Measurements from ENCODE around the gene CCR8.

Gene CCR8

DNA sequence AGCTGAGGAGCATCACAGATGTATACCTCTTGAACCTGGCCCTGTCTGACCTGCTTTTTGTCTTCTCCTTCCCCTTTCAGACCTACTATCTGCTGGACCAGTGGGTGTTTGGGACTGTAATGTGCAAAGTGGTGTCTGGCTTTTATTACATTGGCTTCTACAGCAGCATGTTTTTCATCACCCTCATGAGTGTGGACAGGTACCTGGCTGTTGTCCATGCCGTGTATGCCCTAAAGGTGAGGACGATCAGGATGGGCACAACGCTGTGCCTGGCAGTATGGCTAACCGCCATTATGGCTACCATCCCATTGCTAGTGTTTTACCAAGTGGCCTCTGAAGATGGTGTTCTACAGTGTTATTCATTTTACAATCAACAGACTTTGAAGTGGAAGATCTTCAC is 3.0 kb downstream of the CCR8 start:
- H3K27me3 ChIP-seq (replicated peaks in 2 of 5; ENCODE audit: control insufficient read depth in 4 of 5, insufficient read depth in 5 of 5, low read length in 4 of 5): peaks cover 0 to 1% (median 0%) of the 10 kb centered on the region in 5 experiments
- no peak overlapping the region for H3K4me3 ChIP-seq (ENCODE audit: control insufficient read depth in 1 of 7, extremely low read depth in 1 of 7, insufficient read depth in 4 of 7, low read depth in 2 of 7, low read length in 6 of 7)
- H3K9me3 ChIP-seq (ENCODE audit: control extremely low read depth in 1 of 5, control insufficient read depth in 4 of 5, insufficient read depth in 2 of 5, low read depth in 1 of 5, low read length in 4 of 5): no peaks in the 10 kb centered on the region
- H3K36me3 ChIP-seq (ENCODE audit: control insufficient read depth in 4 of 4, insufficient read depth in 4 of 4, low read length in 3 of 4): no peaks in the 10 kb centered on the region
- POLR2A ChIA-PET: no interaction called here
- CTCF ChIA-PET: interaction anchor here (1.5 kb wide), 1 partner anchor 14 kb away, joined by 3 read pairs; no protein-coding TSS in a partner anchor
- 96% methylated on average over 4 of the region's 4 CpGs for WGBS (ENCODE audit: insufficient coverage)
- H3K27ac ChIP-seq (ENCODE audit: insufficient read depth in 1 of 2, low read depth in 1 of 2, low read length in 2 of 2, poor library complexity in 1 of 2, severe bottlenecking in 2 of 2): no peak overlapping the region
- no peak for DNase-seq
- H3K4me1 ChIP-seq (ENCODE audit: control extremely low read depth in 1 of 4, control insufficient read depth in 4 of 4, insufficient read depth in 4 of 4, low read length in 3 of 4): peaks cover 0 to under 1% (median 0%) of the 10 kb centered on the region in 4 experiments

DNA sequence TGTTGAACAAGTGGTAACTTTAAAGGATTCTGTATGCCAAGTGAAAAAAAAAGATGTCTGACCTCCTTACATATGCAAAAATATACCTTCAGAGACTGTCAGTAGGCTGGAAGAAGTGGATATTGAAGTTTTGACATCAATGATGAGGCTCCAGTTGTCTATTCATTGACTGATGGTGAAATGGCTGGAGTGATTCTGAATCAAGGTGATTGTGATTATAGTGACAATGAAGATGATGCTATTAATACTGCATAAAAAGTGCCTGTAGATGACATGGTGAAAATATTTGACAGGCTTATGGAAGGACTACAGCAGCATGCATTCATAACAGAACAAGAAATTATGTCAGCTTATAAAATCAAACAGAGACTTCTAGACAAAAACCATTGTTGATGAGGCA is 4.1 kb downstream of the CCR8 start:
- H3K4me3 ChIP-seq (ENCODE audit: control insufficient read depth in 1 of 7, extremely low read depth in 1 of 7, insufficient read depth in 4 of 7, low read depth in 2 of 7, low read length in 6 of 7): no peak overlapping the region
- no peaks in the 10 kb centered on the region for H3K9me3 ChIP-seq (ENCODE audit: control extremely low read depth in 1 of 5, control insufficient read depth in 4 of 5, insufficient read depth in 2 of 5, low read depth in 1 of 5, low read length in 4 of 5)
- no peaks in the 10 kb centered on the region for H3K4me1 ChIP-seq (ENCODE audit: control extremely low read depth in 1 of 4, control insufficient read depth in 4 of 4, insufficient read depth in 4 of 4, low read length in 3 of 4)
- H3K36me3 ChIP-seq (ENCODE audit: control insufficient read depth in 4 of 4, insufficient read depth in 4 of 4, low read length in 3 of 4): no peaks in the 10 kb centered on the region
- no peak overlapping the region for H3K27ac ChIP-seq (ENCODE audit: insufficient read depth in 1 of 2, low read depth in 1 of 2, low read length in 2 of 2, poor library complexity in 1 of 2, severe bottlenecking in 2 of 2)
- CTCF ChIA-PET: interaction anchor here (1.2 kb wide), 1 partner anchor 14 kb away, joined by 4 read pairs; no protein-coding TSS in a partner anchor
- H3K27me3 ChIP-seq (replicated peaks in 2 of 5; ENCODE audit: control insufficient read depth in 4 of 5, insufficient read depth in 5 of 5, low read length in 4 of 5): peaks cover 0 to 1% (median 0%) of the 10 kb centered on the region in 5 experiments
- no peak for DNase-seq
- POLR2A ChIA-PET: no interaction called here

DNA sequence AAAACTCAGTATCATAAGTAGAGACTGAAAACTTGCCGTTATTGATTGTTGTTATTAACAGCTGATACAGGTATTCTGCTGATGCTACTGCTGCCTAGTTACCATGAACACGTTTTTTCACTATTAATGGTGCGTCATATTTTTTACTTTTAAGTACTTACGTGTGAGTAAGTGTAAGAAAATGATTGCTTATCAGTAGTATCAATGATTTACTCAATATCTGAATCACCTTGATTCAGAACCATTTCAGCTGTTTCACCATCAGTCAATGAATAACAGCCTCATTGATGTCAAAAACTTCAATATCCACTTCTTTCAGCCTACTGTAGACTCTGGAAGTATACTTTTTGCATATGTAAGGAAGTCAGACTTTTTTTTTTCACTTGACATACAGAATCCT is 4.7 kb downstream of the CCR8 start:
- no peaks in the 10 kb centered on the region for H3K9me3 ChIP-seq (ENCODE audit: control extremely low read depth in 1 of 5, control insufficient read depth in 4 of 5, insufficient read depth in 2 of 5, low read depth in 1 of 5, low read length in 4 of 5)
- 90% methylated on average over 2 of the region's 4 CpGs for WGBS (ENCODE audit: insufficient coverage)
- no peaks in the 10 kb centered on the region for H3K4me1 ChIP-seq (ENCODE audit: control extremely low read depth in 1 of 4, control insufficient read depth in 4 of 4, insufficient read depth in 4 of 4, low read length in 3 of 4)
- DNase-seq: no peak
- CTCF ChIA-PET: interaction anchor here (1.2 kb wide), 1 partner anchor 13 kb away, joined by 4 read pairs; no protein-coding TSS in a partner anchor
- H3K36me3 ChIP-seq (ENCODE audit: control insufficient read depth in 4 of 4, insufficient read depth in 4 of 4, low read length in 3 of 4): no peaks in the 10 kb centered on the region
- H3K27me3 ChIP-seq (replicated peaks in 2 of 5; ENCODE audit: control insufficient read depth in 4 of 5, insufficient read depth in 5 of 5, low read length in 4 of 5): peaks cover 0 to 1% (median 0%) of the 10 kb centered on the region in 5 experiments
- no peak overlapping the region for H3K27ac ChIP-seq (ENCODE audit: insufficient read depth in 1 of 2, low read depth in 1 of 2, low read length in 2 of 2, poor library complexity in 1 of 2, severe bottlenecking in 2 of 2)
- POLR2A ChIA-PET: no interaction called here
- H3K4me3 ChIP-seq (ENCODE audit: control insufficient read depth in 1 of 7, extremely low read depth in 1 of 7, insufficient read depth in 4 of 7, low read depth in 2 of 7, low read length in 6 of 7): no peak overlapping the region

DNA sequence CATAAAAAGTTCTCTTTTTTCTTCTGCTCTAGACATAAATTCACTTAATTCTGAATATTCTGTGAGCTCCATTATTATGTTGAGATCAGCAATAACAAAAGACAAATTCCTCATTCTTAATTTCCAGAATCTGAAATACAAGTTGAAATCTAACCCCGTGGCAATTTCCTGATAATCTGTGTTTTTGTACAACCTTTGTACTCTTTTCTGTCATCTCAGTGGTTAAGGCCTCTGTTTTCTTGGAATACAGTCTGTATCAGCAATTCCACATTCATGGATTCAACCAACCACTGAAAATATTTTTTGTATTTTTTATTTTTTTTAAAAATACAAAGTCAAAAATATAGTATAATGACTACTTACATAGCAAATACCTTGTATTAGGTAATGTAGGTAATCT is 8.7 kb downstream of the CCR8 start:
- H3K9me3 ChIP-seq (ENCODE audit: control extremely low read depth in 1 of 5, control insufficient read depth in 4 of 5, insufficient read depth in 2 of 5, low read depth in 1 of 5, low read length in 4 of 5): no peaks in the 10 kb centered on the region
- no peak overlapping the region for H3K27ac ChIP-seq (ENCODE audit: insufficient read depth in 1 of 2, low read depth in 1 of 2, low read length in 2 of 2, poor library complexity in 1 of 2, severe bottlenecking in 2 of 2)
- no peak for DNase-seq
- no peak overlapping the region for H3K4me3 ChIP-seq (ENCODE audit: control insufficient read depth in 1 of 7, extremely low read depth in 1 of 7, insufficient read depth in 4 of 7, low read depth in 2 of 7, low read length in 6 of 7)
- ChIA-PET POLR2A (no interaction called here), CTCF (no interaction called here)
- peaks cover 0 to 5% (median 0%) of the 10 kb centered on the region in 4 experiments for H3K4me1 ChIP-seq (ENCODE audit: control extremely low read depth in 1 of 4, control insufficient read depth in 4 of 4, insufficient read depth in 4 of 4, low read length in 3 of 4)
- no peaks in the 10 kb centered on the region for H3K36me3 ChIP-seq (ENCODE audit: control insufficient read depth in 4 of 4, insufficient read depth in 4 of 4, low read length in 3 of 4)
- no peaks in the 10 kb centered on the region for H3K27me3 ChIP-seq (replicated peaks in 2 of 5; ENCODE audit: control insufficient read depth in 4 of 5, insufficient read depth in 5 of 5, low read length in 4 of 5)
- 100% methylated on average over 1 of the region's 1 CpG for WGBS (ENCODE audit: insufficient coverage)

DNA sequence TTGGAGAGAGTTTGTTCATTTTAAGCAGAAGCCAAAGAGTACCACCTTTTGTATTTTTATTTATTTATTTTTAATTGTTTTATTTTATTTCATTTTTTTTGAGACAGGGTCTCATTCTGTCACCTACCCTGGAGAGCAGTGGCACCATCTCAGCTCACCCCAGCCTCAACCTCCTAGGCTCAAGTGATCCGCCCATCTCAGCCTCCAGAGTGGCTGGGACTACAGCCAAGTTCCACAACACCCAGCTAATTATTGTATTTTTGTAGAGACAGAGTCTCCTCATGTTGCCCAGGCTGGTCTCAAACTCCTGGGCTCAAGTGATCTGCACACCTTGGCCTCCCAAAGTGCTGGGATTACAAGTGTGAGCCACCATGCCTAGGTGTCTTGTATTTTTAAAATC is 9.6 kb downstream of the CCR8 start:
- POLR2A ChIA-PET: no interaction called here
- Histone ChIP-seq H3K4me3 (ENCODE audit: control insufficient read depth in 1 of 7, extremely low read depth in 1 of 7, insufficient read depth in 4 of 7, low read depth in 2 of 7, low read length in 6 of 7) (no peak overlapping the region), H3K4me1 (ENCODE audit: control extremely low read depth in 1 of 4, control insufficient read depth in 4 of 4, insufficient read depth in 4 of 4, low read length in 3 of 4) (peaks cover 0 to 8% (median 0%) of the 10 kb centered on the region in 4 experiments), H3K36me3 (ENCODE audit: control insufficient read depth in 4 of 4, insufficient read depth in 4 of 4, low read length in 3 of 4) (no peaks in the 10 kb centered on the region), H3K27me3 (replicated peaks in 2 of 5; ENCODE audit: control insufficient read depth in 4 of 5, insufficient read depth in 5 of 5, low read length in 4 of 5) (no peaks in the 10 kb centered on the region), H3K9me3 (ENCODE audit: control extremely low read depth in 1 of 5, control insufficient read depth in 4 of 5, insufficient read depth in 2 of 5, low read depth in 1 of 5, low read length in 4 of 5) (no peaks in the 10 kb centered on the region), H3K27ac (ENCODE audit: insufficient read depth in 1 of 2, low read depth in 1 of 2, low read length in 2 of 2, poor library complexity in 1 of 2, severe bottlenecking in 2 of 2) (no peak overlapping the region)
- WGBS (ENCODE audit: insufficient coverage): 80% methylated on average over 1 of the region's 1 CpG
- DNase-seq: no peak
- CTCF ChIA-PET: no interaction called here

DNA sequence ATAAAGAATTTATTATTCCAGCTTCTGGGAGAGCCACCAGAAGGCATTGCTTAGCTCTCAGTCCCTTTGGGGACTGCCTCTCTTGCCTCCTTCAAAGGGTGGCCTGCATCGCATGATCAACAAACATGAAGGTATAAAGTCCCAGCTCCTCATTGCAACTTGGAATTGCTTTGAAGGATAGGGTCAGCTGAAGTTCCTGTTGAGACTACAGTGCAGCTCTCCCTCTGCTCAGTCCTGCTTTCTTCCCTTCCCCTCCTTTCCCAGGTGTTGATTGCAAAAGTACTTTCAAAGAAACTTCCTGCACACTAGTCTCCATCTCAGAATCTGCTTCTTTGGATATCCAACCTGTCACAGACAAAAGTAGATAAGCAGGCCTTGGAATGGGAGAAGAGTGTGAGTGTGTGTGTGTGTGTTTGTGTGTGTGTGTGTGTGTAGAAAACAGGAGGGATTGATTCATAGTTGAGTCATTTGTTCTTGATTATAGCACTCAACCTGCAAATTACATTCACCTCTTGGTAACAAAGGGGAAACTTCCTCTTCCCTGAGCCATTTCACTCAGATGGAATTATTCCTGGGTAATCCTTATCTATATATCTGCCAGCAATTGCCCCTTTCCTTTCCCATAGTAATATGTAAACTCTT is 13.7 kb downstream of the CCR8 start:
- Histone ChIP-seq H3K4me1 (ENCODE audit: control extremely low read depth in 1 of 4, control insufficient read depth in 4 of 4, insufficient read depth in 4 of 4, low read length in 3 of 4) (peaks cover 0 to 28% (median 5%) of the 10 kb centered on the region in 4 experiments), H3K4me3 (ENCODE audit: control insufficient read depth in 1 of 7, extremely low read depth in 1 of 7, insufficient read depth in 4 of 7, low read depth in 2 of 7, low read length in 6 of 7) (no peak overlapping the region), H3K27me3 (replicated peaks in 2 of 5; ENCODE audit: control insufficient read depth in 4 of 5, insufficient read depth in 5 of 5, low read length in 4 of 5) (no peaks in the 10 kb centered on the region), H3K36me3 (ENCODE audit: control insufficient read depth in 4 of 4, insufficient read depth in 4 of 4, low read length in 3 of 4) (no peaks in the 10 kb centered on the region), H3K9me3 (ENCODE audit: control extremely low read depth in 1 of 5, control insufficient read depth in 4 of 5, insufficient read depth in 2 of 5, low read depth in 1 of 5, low read length in 4 of 5) (no peaks in the 10 kb centered on the region), H3K27ac (ENCODE audit: insufficient read depth in 1 of 2, low read depth in 1 of 2, low read length in 2 of 2, poor library complexity in 1 of 2, severe bottlenecking in 2 of 2) (no peak overlapping the region)
- WGBS (ENCODE audit: insufficient coverage): 100% methylated on average over 1 of the region's 1 CpG
- DNase-seq: no peak
- CTCF ChIA-PET: no interaction called here
- POLR2A ChIA-PET: no interaction called here

DNA sequence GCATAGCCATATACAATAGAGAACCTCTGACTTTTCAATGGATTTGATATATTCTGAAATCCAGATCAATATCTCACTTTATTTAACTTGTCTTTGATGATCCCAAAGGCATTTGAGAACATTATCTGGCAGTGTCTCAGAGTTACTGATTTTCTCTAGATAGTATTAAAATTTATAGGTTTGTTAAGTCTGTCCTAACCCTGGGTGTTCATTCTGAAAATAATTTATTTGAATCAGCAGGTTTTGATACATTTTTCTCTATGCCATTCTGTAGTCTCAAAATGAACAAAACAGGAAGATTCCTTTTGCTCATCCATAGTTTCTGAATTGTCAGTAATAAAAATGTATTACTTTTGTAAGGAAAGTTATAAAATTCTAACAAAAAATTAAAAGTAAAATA is 14.3 kb downstream of the CCR8 start:
- H3K27ac ChIP-seq (ENCODE audit: insufficient read depth in 1 of 2, low read depth in 1 of 2, low read length in 2 of 2, poor library complexity in 1 of 2, severe bottlenecking in 2 of 2): no peak overlapping the region
- no peak overlapping the region for H3K4me3 ChIP-seq (ENCODE audit: control insufficient read depth in 1 of 7, extremely low read depth in 1 of 7, insufficient read depth in 4 of 7, low read depth in 2 of 7, low read length in 6 of 7)
- no peaks in the 10 kb centered on the region for H3K9me3 ChIP-seq (ENCODE audit: control extremely low read depth in 1 of 5, control insufficient read depth in 4 of 5, insufficient read depth in 2 of 5, low read depth in 1 of 5, low read length in 4 of 5)
- CTCF ChIA-PET: no interaction called here
- peaks cover 0 to 29% (median 5%) of the 10 kb centered on the region in 4 experiments for H3K4me1 ChIP-seq (ENCODE audit: control extremely low read depth in 1 of 4, control insufficient read depth in 4 of 4, insufficient read depth in 4 of 4, low read length in 3 of 4)
- no peak for DNase-seq
- H3K36me3 ChIP-seq (ENCODE audit: control insufficient read depth in 4 of 4, insufficient read depth in 4 of 4, low read length in 3 of 4): no peaks in the 10 kb centered on the region
- POLR2A ChIA-PET: no interaction called here
- no peaks in the 10 kb centered on the region for H3K27me3 ChIP-seq (replicated peaks in 2 of 5; ENCODE audit: control insufficient read depth in 4 of 5, insufficient read depth in 5 of 5, low read length in 4 of 5)

Data from common myeloid progenitor, CD34-positive (primary cell).